Keratinocyte (primary cell): ENCODE measurements around the gene TXN2. TPM values are rescaled to one million over a fixed set of nuclear protein-coding genes. Genes with fewer than 3 reads are reported as not detected.

Experiments used
- DNase-seq: peaks from one replicate; pipeline ENCODE4 v3.0.0-alpha.2; 2011; ENCODE audit warnings: low read depth, missing footprints, low spot score
- FAIRE-seq: peaks from 2 replicates; lab custom pipeline; 2011; peaks lifted over from hg19 to GRCh38; lab: Jason Lieb, UNC
- H2AFZ ChIP-seq: 2 replicates; pipeline ENCODE4 v1.6.0; 2012; ENCODE audit warnings: low read length, control low read depth, inconsistent platforms; ENCODE audit not compliant: control insufficient read depth
- H3K27ac ChIP-seq: 2 replicates; pipeline ENCODE4 v1.5.1; 2011; ENCODE audit warnings: low read length; ENCODE audit not compliant: control insufficient read depth, insufficient read depth
- H3K27me3 ChIP-seq: 3 replicates; pipeline ENCODE4 v1.6.0; 2011; ENCODE audit warnings: low read length; ENCODE audit not compliant: control insufficient read depth, insufficient read depth; ENCODE audit errors: extremely low read depth
- H3K36me3 ChIP-seq, 2 experiments: 2 replicates in 1 of 2; 3 replicates in 1 of 2; pipeline ENCODE4 v1.5.1; 2011; ENCODE audit warnings: low read length in 2 of 2, mild to moderate bottlenecking in 1 of 2; ENCODE audit not compliant: control insufficient read depth in 2 of 2, insufficient read depth in 2 of 2; ENCODE audit errors: extremely low read depth in 1 of 2
- H3K4me1 ChIP-seq: 3 replicates; pipeline ENCODE4 v1.5.1; 2011; ENCODE audit warnings: low read length; ENCODE audit not compliant: control insufficient read depth, insufficient read depth; ENCODE audit errors: extremely low read depth
- H3K4me2 ChIP-seq: 3 replicates; pipeline ENCODE4 v1.6.0; 2011; ENCODE audit warnings: low read depth, low read length; ENCODE audit not compliant: control insufficient read depth, insufficient read depth; ENCODE audit errors: extremely low read depth
- H3K4me3 ChIP-seq, 3 experiments: fragments of 200-600 bp in 1 of 3; sonication (generic) in 1 of 3; 2 replicates in 2 of 3; 3 replicates in 1 of 3; pipeline ENCODE4 v1.5.1; 2011 to 2016; ENCODE audit warnings: low read length in 3 of 3, mild to moderate bottlenecking in 3 of 3, control low read depth in 2 of 3, inconsistent platforms in 1 of 3, low read depth in 1 of 3, mixed read lengths in 1 of 3, mixed run types in 1 of 3, moderate library complexity in 1 of 3; ENCODE audit not compliant: control insufficient read depth in 2 of 3, insufficient read depth in 2 of 3; ENCODE audit errors: extremely low read depth in 1 of 3
- H3K79me2 ChIP-seq: 2 replicates; pipeline ENCODE4 v1.6.0; 2012; ENCODE audit warnings: low read length; ENCODE audit not compliant: control insufficient read depth, insufficient read depth
- H3K9ac ChIP-seq: 3 replicates; pipeline ENCODE4 v1.6.0; 2011; ENCODE audit warnings: low read length; ENCODE audit not compliant: control insufficient read depth, insufficient read depth; ENCODE audit errors: extremely low read depth
- H3K9me1 ChIP-seq: 3 replicates; pipeline ENCODE4 v1.6.0; 2011; ENCODE audit warnings: low read length; ENCODE audit not compliant: control insufficient read depth, insufficient read depth; ENCODE audit errors: extremely low read depth
- H3K9me3 ChIP-seq: 2 replicates; pipeline ENCODE4 v1.5.1; 2012; ENCODE audit warnings: low read depth, low read length; ENCODE audit not compliant: control insufficient read depth
- H4K20me1 ChIP-seq: 3 replicates; pipeline ENCODE4 v1.6.0; 2011; ENCODE audit warnings: low read length; ENCODE audit not compliant: control insufficient read depth, insufficient read depth; ENCODE audit errors: extremely low read depth
- EZH2 ChIP-seq: IDR thresholded peaks from one replicate; pipeline ENCODE4 v1.6.1; 2012; ENCODE audit warnings: inconsistent platforms, mild to moderate bottlenecking, low read length, moderate library complexity
- dilution Hi-C: fragments of 300-500 bp; cut with MboI; formaldehyde crosslinking; loops from one replicate; pipeline ENCODE4 v1.7.0; 2020; ENCODE audit warnings: low sequenced_read_pairs; ENCODE audit not compliant: extremely low pct_ligation_motif_present
- polyA plus RNA-seq, 5 experiments: library from polyadenylated mRNA; depleted of rRNA in 3 of 5; stranded (reverse) in 3 of 5; stranded (forward) in 1 of 5; unstranded in 1 of 5; fragments of >200 nt; gene quantifications; 1 replicate in 1 of 5; 2 replicates in 3 of 5; 3 replicates in 1 of 5; pipeline versions ENCODE4 v1.2.1 to v1.2.3, GENCODE V29; 2011 to 2012; ENCODE audit warnings: missing spikeins in 2 of 5, low read depth in 1 of 5, low replicate concordance in 1 of 5
- TF ChIP-seq, protein P1 (sequence below), 3 experiments: IDR thresholded peaks in 1 of 3; conservative IDR thresholded peaks in 1 of 3; optimal IDR thresholded peaks in 1 of 3; 2 replicates in 2 of 3; 3 replicates in 1 of 3; pipeline versions ENCODE3 to v1.5.1; 2011; ENCODE audit warnings: low read length in 3 of 3, mild to moderate bottlenecking in 3 of 3, moderate library complexity in 2 of 3, control low read depth in 1 of 3, inconsistent platforms in 1 of 3; ENCODE audit not compliant: insufficient read depth in 2 of 3; ENCODE audit errors: extremely low read depth in 1 of 3

Gene TXN2
- polyA plus RNA-seq, 1 donor (not counting 4 experiments of a cell fraction or from before 2014, with no cell fraction given) = 95.9 TPM

DNA sequence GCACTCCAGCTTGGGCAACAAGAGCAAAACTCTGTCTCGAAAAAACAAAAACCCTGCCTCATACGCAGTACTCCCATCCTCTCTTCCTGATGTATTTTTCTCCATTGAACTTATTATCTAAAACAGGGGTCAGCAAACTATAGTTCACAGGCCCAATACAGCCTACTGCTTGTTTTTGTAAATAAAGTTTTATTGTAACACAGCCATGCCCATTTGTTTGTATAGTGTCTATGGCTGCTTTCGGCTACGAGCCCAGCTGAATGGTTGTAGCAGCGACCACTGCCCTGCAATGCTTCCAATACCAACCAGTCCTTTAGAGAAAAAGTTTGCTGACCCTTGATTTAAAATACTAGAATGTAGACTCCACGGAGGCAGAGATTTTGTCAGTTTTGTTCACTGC lies 6.1 kb downstream of the TXN2 start:
- H3K4me2 ChIP-seq = no peak overlapping the region
- H2AFZ ChIP-seq = no peak overlapping the region
- no peak overlapping the region for H3K27ac ChIP-seq
- FAIRE-seq (no peak), DNase-seq (no peak)
- H3K9ac ChIP-seq = no peak overlapping the region
- H3K79me2 ChIP-seq = peaks cover 7% of the 10 kb centered on the region
- no peaks in the 10 kb centered on the region for H3K9me3 ChIP-seq
- dilution Hi-C loops = no loop called here
- H4K20me1 ChIP-seq = no peaks in the 10 kb centered on the region
- H3K9me1 ChIP-seq = no peaks in the 10 kb centered on the region
- TF ChIP-seq, protein P1, sequence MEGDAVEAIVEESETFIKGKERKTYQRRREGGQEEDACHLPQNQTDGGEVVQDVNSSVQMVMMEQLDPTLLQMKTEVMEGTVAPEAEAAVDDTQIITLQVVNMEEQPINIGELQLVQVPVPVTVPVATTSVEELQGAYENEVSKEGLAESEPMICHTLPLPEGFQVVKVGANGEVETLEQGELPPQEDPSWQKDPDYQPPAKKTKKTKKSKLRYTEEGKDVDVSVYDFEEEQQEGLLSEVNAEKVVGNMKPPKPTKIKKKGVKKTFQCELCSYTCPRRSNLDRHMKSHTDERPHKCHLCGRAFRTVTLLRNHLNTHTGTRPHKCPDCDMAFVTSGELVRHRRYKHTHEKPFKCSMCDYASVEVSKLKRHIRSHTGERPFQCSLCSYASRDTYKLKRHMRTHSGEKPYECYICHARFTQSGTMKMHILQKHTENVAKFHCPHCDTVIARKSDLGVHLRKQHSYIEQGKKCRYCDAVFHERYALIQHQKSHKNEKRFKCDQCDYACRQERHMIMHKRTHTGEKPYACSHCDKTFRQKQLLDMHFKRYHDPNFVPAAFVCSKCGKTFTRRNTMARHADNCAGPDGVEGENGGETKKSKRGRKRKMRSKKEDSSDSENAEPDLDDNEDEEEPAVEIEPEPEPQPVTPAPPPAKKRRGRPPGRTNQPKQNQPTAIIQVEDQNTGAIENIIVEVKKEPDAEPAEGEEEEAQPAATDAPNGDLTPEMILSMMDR (optimal IDR thresholded peaks at IDR 0.05 in 1 of 3, IDR thresholded peaks at IDR 0.05 in 1 of 3, conservative IDR thresholded peaks at IDR 0.05 in 1 of 3; ENCODE audit: extremely low read depth in 1 of 3, insufficient read depth in 2 of 3, low read length in 3 of 3) = no peak
- TF ChIP-seq EZH2 = no peak
- H3K36me3 ChIP-seq = peaks cover 32 to 35% of the 10 kb centered on the region in 2 experiments
- H3K27me3 ChIP-seq = no peaks in the 10 kb centered on the region
- H3K4me1 ChIP-seq = peaks cover 22% of the 10 kb centered on the region
- no peak overlapping the region for H3K4me3 ChIP-seq

DNA sequence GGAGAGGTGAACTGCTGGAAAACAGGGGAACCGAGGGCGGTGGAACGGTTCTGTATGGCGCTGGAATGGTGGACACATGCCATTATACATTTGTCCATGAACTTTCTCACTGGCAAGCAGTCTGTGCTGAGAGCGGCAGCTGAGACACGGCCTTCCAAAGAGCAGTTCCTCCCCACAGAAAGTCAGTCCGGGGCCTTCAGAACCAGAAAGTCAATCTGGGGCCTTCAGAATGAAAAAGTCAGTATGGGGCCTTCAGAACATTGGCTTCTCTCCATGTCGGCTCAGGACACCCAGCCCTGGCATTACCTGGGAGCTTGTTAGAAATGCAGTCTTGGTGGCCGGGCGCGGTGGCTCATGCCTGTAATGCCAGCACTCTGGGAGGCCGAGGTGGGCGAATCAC lies 8.8 kb downstream of the TXN2 start:
- Histone ChIP-seq H3K4me3 (no peak overlapping the region), H3K27ac (no peak overlapping the region), H3K9me1 (no peaks in the 10 kb centered on the region), H3K9ac (no peak overlapping the region), H3K79me2 (peaks cover 19% of the 10 kb centered on the region), H3K36me3 (peaks cover 25 to 32% of the 10 kb centered on the region in 2 experiments), H3K27me3 (no peaks in the 10 kb centered on the region), H2AFZ (no peak overlapping the region), H3K4me2 (no peak overlapping the region), H3K9me3 (no peaks in the 10 kb centered on the region), H3K4me1 (peaks cover 42% of the 10 kb centered on the region), H4K20me1 (no peaks in the 10 kb centered on the region)
- DNase-seq (no peak), FAIRE-seq (no peak)
- dilution Hi-C loops = no loop called here
- no peak for TF ChIP-seq EZH2
- TF ChIP-seq, protein P1 (optimal IDR thresholded peaks at IDR 0.05 in 1 of 3, IDR thresholded peaks at IDR 0.05 in 1 of 3, conservative IDR thresholded peaks at IDR 0.05 in 1 of 3; ENCODE audit: extremely low read depth in 1 of 3, insufficient read depth in 2 of 3, low read length in 3 of 3) = no peak
